ENCODE data around the gene ARMH1. TPM values are rescaled to one million over a fixed set of nuclear protein-coding genes. Genes with fewer than 3 reads are reported as not detected.

ARMH1 gene
- total and polyA plus RNA-seq, 2 donors from 2014 or later: 3.4 to 3.9 TPM

DNA sequence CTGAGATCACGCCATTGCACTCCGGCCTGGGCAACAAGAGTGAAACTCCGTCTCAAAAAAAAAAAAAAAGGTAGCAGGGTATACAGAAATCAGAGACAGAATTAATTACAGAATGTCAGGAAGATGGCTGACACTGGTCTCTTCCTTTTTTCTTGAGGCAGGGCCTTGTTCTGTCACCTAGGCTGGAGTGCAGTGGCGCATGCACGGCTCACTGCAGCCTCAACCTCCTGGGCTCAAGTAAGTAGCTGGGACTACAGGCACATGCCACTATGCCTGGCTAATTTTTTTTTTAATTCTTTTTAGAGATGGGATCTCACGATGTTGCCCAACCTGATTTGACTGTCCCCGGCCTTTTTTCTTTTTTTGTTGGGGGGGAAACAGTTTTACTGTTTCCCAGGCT lies 40.0 kb downstream of the ARMH1 start:
- FAIRE-seq: no peak
- TF ChIP-seq, protein P1, sequence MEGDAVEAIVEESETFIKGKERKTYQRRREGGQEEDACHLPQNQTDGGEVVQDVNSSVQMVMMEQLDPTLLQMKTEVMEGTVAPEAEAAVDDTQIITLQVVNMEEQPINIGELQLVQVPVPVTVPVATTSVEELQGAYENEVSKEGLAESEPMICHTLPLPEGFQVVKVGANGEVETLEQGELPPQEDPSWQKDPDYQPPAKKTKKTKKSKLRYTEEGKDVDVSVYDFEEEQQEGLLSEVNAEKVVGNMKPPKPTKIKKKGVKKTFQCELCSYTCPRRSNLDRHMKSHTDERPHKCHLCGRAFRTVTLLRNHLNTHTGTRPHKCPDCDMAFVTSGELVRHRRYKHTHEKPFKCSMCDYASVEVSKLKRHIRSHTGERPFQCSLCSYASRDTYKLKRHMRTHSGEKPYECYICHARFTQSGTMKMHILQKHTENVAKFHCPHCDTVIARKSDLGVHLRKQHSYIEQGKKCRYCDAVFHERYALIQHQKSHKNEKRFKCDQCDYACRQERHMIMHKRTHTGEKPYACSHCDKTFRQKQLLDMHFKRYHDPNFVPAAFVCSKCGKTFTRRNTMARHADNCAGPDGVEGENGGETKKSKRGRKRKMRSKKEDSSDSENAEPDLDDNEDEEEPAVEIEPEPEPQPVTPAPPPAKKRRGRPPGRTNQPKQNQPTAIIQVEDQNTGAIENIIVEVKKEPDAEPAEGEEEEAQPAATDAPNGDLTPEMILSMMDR (IDR thresholded peaks at IDR 0.05; ENCODE audit: borderline replicate concordance, extremely low read depth, insufficient read depth): no peak

DNA sequence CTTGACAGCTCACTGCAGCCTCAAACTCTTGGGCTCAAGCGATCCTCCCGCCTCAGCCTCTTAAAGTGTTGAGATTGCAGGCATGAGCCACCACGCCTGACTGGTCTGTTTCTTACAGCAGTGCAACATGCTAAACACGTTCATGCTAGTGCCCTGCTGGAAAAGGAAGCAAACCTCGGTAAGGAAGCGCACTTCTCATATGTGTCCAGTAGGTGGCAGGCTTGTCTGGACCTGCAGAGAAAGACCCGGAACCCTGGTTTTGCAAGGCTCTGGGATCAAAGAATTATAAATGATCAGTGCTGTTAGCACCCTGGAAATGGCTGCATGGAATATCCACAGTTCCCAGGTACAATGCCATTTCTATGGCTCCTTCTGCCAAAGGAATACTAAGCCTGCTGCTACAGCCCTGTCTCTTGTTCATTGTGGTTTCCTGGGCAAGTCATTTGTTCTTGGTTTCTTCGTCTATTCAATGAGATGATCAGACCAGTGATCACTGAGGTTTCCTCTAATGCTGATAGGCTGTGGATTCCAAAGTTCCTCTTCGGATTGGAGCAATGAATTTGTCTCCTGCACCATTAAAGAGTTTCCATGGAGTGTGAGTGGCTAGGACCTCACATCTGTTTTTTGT lies 40.5 kb downstream of the ARMH1 start:
- H3K4me1 ChIP-seq (ENCODE audit: control insufficient read depth in 2 of 3, insufficient read depth in 2 of 3, low read depth in 1 of 3, low read length in 3 of 3): peaks cover 0 to 3% (median 0%) of the 10 kb centered on the region in 3 donors
- intact Hi-C loops (cut with DNase I): no loop called here
- TF ChIP-seq, protein P1 (IDR thresholded peaks at IDR 0.05; ENCODE audit: borderline replicate concordance, extremely low read depth, insufficient read depth): peak; percentile 87
- H3K9me3 ChIP-seq (ENCODE audit: control insufficient read depth in 2 of 3, insufficient read depth in 1 of 3, low read length in 3 of 3): no peaks in the 10 kb centered on the region
- no peaks in the 10 kb centered on the region for H3K36me3 ChIP-seq (ENCODE audit: control insufficient read depth in 2 of 3, insufficient read depth in 3 of 3, low read length in 3 of 3)
- DNase-seq: peak in 4 of 5 donors; percentile 75 to 87 (median 82)
- H3K27ac ChIP-seq (ENCODE audit: low read depth in 2 of 2, low read length in 2 of 2): no peak overlapping the region
- FAIRE-seq: no peak
- H3K9ac ChIP-seq (ENCODE audit: low read length in 3 of 3): no peak overlapping the region
- no peaks in the 10 kb centered on the region for H3K27me3 ChIP-seq (ENCODE audit: control insufficient read depth, insufficient read depth, low read length)
- H3K4me3 ChIP-seq (ENCODE audit: low read length in 3 of 3): no peak overlapping the region

More for the DNA sequence above, 40.0 kb downstream of the ARMH1 start:
- Histone ChIP-seq H3K27ac (ENCODE audit: low read depth in 2 of 2, low read length in 2 of 2) (no peak overlapping the region), H3K4me3 (ENCODE audit: low read length in 3 of 3) (no peak overlapping the region), H3K4me1 (ENCODE audit: control insufficient read depth in 2 of 3, insufficient read depth in 2 of 3, low read depth in 1 of 3, low read length in 3 of 3) (peaks cover 0 to 3% (median 0%) of the 10 kb centered on the region in 3 donors), H3K36me3 (ENCODE audit: control insufficient read depth in 2 of 3, insufficient read depth in 3 of 3, low read length in 3 of 3) (no peaks in the 10 kb centered on the region), H3K9ac (ENCODE audit: low read length in 3 of 3) (no peak overlapping the region), H3K27me3 (ENCODE audit: control insufficient read depth, insufficient read depth, low read length) (no peaks in the 10 kb centered on the region), H3K9me3 (ENCODE audit: control insufficient read depth in 2 of 3, insufficient read depth in 1 of 3, low read length in 3 of 3) (no peaks in the 10 kb centered on the region)
- intact Hi-C loops (cut with DNase I): no loop called here
- DNase-seq: no peak

GRCh38 chr1:44717156-44717555 lies 42.6 kb downstream of the ARMH1 start:
- intact Hi-C loops (cut with DNase I): no loop called here
- H3K9me3 ChIP-seq (ENCODE audit: control insufficient read depth in 2 of 3, insufficient read depth in 1 of 3, low read length in 3 of 3): no peaks in the 10 kb centered on the region
- FAIRE-seq (no peak), DNase-seq (no peak)
- no peak overlapping the region for H3K9ac ChIP-seq (ENCODE audit: low read length in 3 of 3)
- peaks cover 0 to 3% (median 0%) of the 10 kb centered on the region in 3 donors for H3K4me1 ChIP-seq (ENCODE audit: control insufficient read depth in 2 of 3, insufficient read depth in 2 of 3, low read depth in 1 of 3, low read length in 3 of 3)
- TF ChIP-seq, protein P1 (IDR thresholded peaks at IDR 0.05; ENCODE audit: borderline replicate concordance, extremely low read depth, insufficient read depth): no peak
- no peaks in the 10 kb centered on the region for H3K36me3 ChIP-seq (ENCODE audit: control insufficient read depth in 2 of 3, insufficient read depth in 3 of 3, low read length in 3 of 3)
- H3K27me3 ChIP-seq (ENCODE audit: control insufficient read depth, insufficient read depth, low read length): no peaks in the 10 kb centered on the region
- H3K4me3 ChIP-seq (ENCODE audit: low read length in 3 of 3): no peak overlapping the region
- no peak overlapping the region for H3K27ac ChIP-seq (ENCODE audit: low read depth in 2 of 2, low read length in 2 of 2)
